ENCODE data around the gene ADARB2.
"Not testable (repeated sequence)": the region's sequence is repeated elsewhere in the genome, so short reads cannot be mapped to it uniquely, and the experiment has no call there.

Gene ADARB2

DNA sequence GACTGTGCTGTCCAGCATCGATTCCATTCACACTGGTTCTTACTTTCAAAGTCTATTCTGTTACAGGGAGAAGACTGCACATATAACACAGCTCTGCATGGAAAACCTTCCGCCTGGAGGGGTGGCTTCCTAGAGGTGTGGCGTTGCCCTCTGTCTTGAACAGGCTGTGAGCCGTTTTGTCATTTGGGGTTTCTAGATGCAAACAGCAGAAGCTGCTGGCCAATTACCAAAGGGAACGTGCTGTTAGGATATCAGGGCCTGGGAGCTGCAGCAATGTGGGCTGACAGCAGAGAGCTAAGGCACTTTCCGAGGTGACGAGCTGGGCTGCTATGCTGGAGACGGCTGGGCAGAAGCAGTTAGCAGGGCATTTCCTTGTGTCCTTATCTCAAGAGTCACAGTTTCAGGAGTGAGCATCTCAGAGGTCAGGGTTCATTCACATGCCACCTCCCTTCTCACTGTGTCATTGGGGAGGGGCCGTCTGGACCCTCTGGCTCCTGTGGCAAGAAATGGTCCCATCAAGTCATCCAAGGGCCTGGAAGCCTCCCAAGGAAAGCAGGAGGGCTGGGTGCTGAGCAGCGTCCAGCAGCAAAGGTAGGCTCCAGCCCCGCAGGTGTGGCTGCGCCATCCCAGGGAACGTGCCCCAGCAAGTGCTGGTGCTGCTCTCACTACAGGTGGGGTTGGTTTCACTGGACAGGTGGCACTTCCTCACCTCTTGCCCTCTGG is 574.7 kb downstream of the ADARB2 start:
- H3K36me3 ChIP-seq: no peaks in the 10 kb centered on the region
- H3K27me3 ChIP-seq: no peaks in the 10 kb centered on the region
- no peak for DNase-seq
- H3K4me3 ChIP-seq (ENCODE audit: low read depth, low read length): no peak overlapping the region
- H3K4me1 ChIP-seq: no peaks in the 10 kb centered on the region
- TF ChIP-seq, protein P1, sequence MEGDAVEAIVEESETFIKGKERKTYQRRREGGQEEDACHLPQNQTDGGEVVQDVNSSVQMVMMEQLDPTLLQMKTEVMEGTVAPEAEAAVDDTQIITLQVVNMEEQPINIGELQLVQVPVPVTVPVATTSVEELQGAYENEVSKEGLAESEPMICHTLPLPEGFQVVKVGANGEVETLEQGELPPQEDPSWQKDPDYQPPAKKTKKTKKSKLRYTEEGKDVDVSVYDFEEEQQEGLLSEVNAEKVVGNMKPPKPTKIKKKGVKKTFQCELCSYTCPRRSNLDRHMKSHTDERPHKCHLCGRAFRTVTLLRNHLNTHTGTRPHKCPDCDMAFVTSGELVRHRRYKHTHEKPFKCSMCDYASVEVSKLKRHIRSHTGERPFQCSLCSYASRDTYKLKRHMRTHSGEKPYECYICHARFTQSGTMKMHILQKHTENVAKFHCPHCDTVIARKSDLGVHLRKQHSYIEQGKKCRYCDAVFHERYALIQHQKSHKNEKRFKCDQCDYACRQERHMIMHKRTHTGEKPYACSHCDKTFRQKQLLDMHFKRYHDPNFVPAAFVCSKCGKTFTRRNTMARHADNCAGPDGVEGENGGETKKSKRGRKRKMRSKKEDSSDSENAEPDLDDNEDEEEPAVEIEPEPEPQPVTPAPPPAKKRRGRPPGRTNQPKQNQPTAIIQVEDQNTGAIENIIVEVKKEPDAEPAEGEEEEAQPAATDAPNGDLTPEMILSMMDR (IDR thresholded peaks at IDR 0.05; ENCODE audit: low read depth, low read length): no peak
- no peaks in the 10 kb centered on the region for H3K9me3 ChIP-seq

DNA sequence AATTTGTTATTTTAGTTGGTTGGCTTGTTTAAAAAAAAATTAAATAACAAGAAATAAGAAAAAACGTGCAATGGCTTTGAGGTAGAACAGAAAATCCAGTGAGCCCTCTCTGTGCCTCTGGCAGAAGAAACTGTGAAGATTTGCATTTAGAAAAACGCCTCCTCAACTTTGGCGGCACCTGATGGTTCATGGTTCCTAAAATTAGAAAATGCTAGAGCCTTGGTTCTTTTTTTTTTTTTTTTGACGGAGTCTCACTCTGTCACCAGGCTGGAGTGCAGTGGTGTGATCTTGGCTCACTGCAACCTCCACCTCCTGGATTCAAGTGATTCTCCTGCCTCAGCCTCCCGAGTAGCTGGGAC is 576.0 kb downstream of the ADARB2 start:
- H3K9me3 ChIP-seq; H3K4me3 ChIP-seq (ENCODE audit: low read depth, low read length); H3K27me3 ChIP-seq; H3K4me1 ChIP-seq; H3K36me3 ChIP-seq; DNase-seq: not testable (repeated sequence)

- no peak for DNase-seq
- no peaks in the 10 kb centered on the region for H3K27me3 ChIP-seq
- H3K36me3 ChIP-seq: no peaks in the 10 kb centered on the region
- H3K4me3 ChIP-seq (ENCODE audit: low read depth, low read length): no peak overlapping the region
- TF ChIP-seq, protein P1 (IDR thresholded peaks at IDR 0.05; ENCODE audit: low read depth, low read length): no peak
- no peaks in the 10 kb centered on the region for H3K4me1 ChIP-seq
- no peaks in the 10 kb centered on the region for H3K9me3 ChIP-seq
Observed at GRCh38 chr10:1160561-1161314, 576.6 kb downstream of the ADARB2 start.

DNA sequence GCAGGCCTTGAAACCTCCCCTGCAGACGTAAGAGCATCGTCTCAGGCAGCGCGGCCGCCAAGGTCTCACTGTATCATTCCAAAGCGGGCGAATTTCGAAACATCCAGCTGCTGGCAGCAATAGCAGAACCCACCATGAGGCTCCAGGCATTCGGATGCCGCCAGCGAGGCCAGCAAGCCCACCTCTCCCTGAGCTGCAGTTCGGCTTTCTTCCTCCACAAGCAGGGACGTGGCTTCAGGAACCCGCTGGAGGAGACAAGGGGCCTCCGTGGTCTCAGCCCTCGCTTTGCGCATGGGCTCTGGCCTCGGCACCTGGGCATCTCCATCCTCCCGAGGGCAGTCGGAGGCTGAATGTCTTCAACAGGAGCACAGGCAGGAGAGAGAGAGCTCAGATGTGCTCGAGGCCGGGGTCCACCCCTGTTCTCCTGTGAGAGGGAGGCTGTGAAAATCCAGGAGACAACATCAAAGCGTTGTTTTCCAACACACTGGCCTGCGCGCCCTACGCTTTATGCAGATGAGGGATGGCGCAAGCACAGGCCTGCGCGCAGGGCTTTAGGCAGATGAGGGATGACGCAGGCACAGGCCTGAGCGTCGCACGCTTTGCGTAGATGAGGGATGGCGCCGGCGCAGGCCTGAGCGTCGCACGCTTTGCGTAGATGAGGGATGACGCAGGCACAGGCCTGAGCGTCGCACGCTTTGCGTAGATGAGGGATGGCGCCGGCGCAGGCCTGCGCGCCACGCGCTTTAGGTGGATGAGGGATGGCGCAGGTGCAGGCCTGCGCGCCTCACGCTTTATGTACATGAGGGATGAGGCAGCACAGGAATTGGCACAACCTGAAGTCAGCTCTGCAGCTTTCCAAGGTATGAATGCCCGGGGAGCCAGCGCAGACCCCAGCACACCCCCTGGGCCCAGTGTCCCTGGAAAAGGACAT is 577.9 kb downstream of the ADARB2 start:
- H3K36me3 ChIP-seq: no peaks in the 10 kb centered on the region
- TF ChIP-seq, protein P1 (IDR thresholded peaks at IDR 0.05; ENCODE audit: low read depth, low read length): no peak
- no peaks in the 10 kb centered on the region for H3K4me1 ChIP-seq
- H3K27me3 ChIP-seq: no peaks in the 10 kb centered on the region
- H3K4me3 ChIP-seq (ENCODE audit: low read depth, low read length): no peak overlapping the region
- H3K9me3 ChIP-seq: no peaks in the 10 kb centered on the region
- DNase-seq: no peak

DNA sequence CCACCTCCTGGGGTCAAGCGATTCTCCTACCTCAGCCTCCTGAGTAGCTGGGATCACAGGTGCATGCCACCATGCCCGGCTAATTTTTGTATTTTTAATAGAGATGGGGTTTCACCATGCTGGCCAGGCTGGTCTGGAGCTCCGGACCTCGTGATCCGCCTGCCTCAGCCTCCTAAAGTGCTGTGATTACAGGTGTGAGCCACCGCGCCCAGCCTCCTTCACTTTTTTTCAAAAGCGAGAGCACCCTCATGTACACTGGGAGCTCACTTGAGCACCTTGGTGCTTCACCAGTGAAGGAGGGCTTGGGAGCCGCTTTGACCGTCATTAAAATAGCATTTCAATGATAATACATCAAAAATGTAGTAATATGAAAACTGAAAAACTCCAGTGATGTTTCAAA is 578.8 kb downstream of the ADARB2 start:
- not testable (repeated sequence) for DNase-seq; H3K4me1 ChIP-seq; H3K27me3 ChIP-seq; H3K4me3 ChIP-seq (ENCODE audit: low read depth, low read length); H3K9me3 ChIP-seq; H3K36me3 ChIP-seq

DNA sequence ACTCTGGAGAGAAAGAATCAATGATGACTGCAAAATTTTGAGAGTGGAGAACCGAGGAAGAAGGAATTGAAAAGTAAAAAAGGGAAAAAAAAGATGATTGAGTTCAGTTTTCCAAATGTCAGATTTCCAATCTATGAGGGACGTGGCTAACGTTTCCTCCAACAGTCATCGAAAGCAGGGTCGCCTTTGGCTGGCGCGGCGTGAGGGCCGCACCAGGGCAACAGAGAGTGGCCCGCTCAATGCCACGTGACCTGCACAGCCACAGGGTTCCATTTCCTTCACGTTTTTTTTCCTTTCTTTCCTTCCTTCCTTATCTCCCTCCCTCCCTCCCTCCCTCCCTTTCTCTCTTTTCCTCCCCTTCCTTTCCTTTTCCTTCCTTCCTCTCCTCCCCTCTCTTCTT is 579.3 kb downstream of the ADARB2 start:
- TF ChIP-seq, protein P1 (IDR thresholded peaks at IDR 0.05; ENCODE audit: low read depth, low read length): no peak
- no peaks in the 10 kb centered on the region for H3K9me3 ChIP-seq
- H3K36me3 ChIP-seq: no peaks in the 10 kb centered on the region
- H3K27me3 ChIP-seq: no peaks in the 10 kb centered on the region
- DNase-seq: no peak
- no peak overlapping the region for H3K4me3 ChIP-seq (ENCODE audit: low read depth, low read length)
- no peaks in the 10 kb centered on the region for H3K4me1 ChIP-seq

Measured in BE2C (cell line).